Neural progenitor cell (in vitro differentiated cells): ENCODE data around the gene RNF151. TPM values are rescaled to one million over a fixed set of nuclear protein-coding genes. Genes with fewer than 3 reads are reported as not detected.
A peak's percentile ranks its signal among the peaks of the same experiment; 100 is the strongest.

Source experiments
- DNase-seq: peaks from one replicate; pipeline ENCODE4 v3.0.0-alpha.2; 2016; ENCODE audit warnings: low spot score
- H2AFZ ChIP-seq: fragments of 200-600 bp; sonication (generic); replicated peaks from 2 replicates; pipeline ENCODE4 v1.6.1; 2016; ENCODE audit warnings: antibody characterized with exemption
- H3F3A ChIP-seq: fragments of 200-600 bp; sonication (generic); 2 replicates; pipeline ENCODE4 v1.6.1; 2016; ENCODE audit warnings: antibody characterized with exemption, low read depth
- H3K27ac ChIP-seq: fragments of 200-600 bp; sonication (generic); 2 replicates; pipeline ENCODE4 v1.5.1; 2016; ENCODE audit warnings: mild to moderate bottlenecking
- H3K27me3 ChIP-seq: fragments of 200-600 bp; sonication (generic); 2 replicates; pipeline ENCODE4 v1.6.1; 2016; ENCODE audit warnings: mild to moderate bottlenecking, moderate library complexity
- H3K36me3 ChIP-seq: fragments of 200-600 bp; sonication (generic); 2 replicates; pipeline ENCODE4 v1.5.1; 2016
- H3K4me1 ChIP-seq: fragments of 200-600 bp; sonication (generic); 2 replicates; pipeline ENCODE4 v1.6.1; 2016; ENCODE audit warnings: mixed run types
- H3K4me2 ChIP-seq: fragments of 200-600 bp; sonication (generic); 2 replicates; pipeline ENCODE4 v1.6.1; 2016
- H3K4me3 ChIP-seq: fragments of 200-600 bp; sonication (generic); 2 replicates; pipeline ENCODE4 v1.5.1; 2016
- H3K79me2 ChIP-seq: fragments of 200-600 bp; sonication (generic); 2 replicates; pipeline ENCODE4 v1.6.1; 2016; ENCODE audit warnings: low read depth
- H3K9ac ChIP-seq: fragments of 200-600 bp; sonication (generic); 2 replicates; pipeline ENCODE4 v1.6.1; 2016
- H3K9me3 ChIP-seq: fragments of 200-600 bp; sonication (generic); 2 replicates; pipeline ENCODE4 v1.5.1; 2016; ENCODE audit warnings: low read depth
- H4K20me1 ChIP-seq: fragments of 200-600 bp; sonication (generic); 2 replicates; pipeline ENCODE4 v1.6.1; 2016; ENCODE audit warnings: low read depth
- H3K27ac Mint-ChIP-seq: 3 replicates; pipeline ENCODE4 v1.8.0; 2021; ENCODE audit warnings: mixed read lengths
- H3K27me3 Mint-ChIP-seq: 2 replicates; pipeline ENCODE4 v1.8.0; 2022; ENCODE audit warnings: low read depth, mild to moderate bottlenecking, inconsistent platforms, moderate library complexity, mixed read lengths; ENCODE audit not compliant: insufficient read depth
- H3K36me3 Mint-ChIP-seq: 3 replicates; pipeline ENCODE4 v1.8.0; 2021; ENCODE audit warnings: mixed read lengths
- H3K4me1 Mint-ChIP-seq: 3 replicates; pipeline ENCODE4 v1.8.0; 2021; ENCODE audit warnings: mixed read lengths
- H3K4me3 Mint-ChIP-seq: 3 replicates; pipeline ENCODE4 v1.8.0; 2021; ENCODE audit warnings: mild to moderate bottlenecking, moderate library complexity, mixed read lengths
- H3K9me3 Mint-ChIP-seq: 3 replicates; pipeline ENCODE4 v1.8.0; 2020; ENCODE audit warnings: mixed read lengths
- CTCF ChIP-seq: fragments of 200-600 bp; sonication (generic); IDR thresholded peaks from 2 replicates; pipeline ENCODE4 v1.5.1; 2017; ENCODE audit warnings: antibody characterized with exemption, mild to moderate bottlenecking
- EZH2 ChIP-seq: fragments of 200-600 bp; sonication (generic); IDR thresholded peaks from 2 replicates; pipeline ENCODE4 v1.6.1; 2017; ENCODE audit warnings: antibody characterized with exemption, mild to moderate bottlenecking, moderate library complexity
- EZH2phosphoT487 ChIP-seq: fragments of 200-600 bp; sonication (generic); IDR thresholded peaks from 2 replicates; pipeline ENCODE4 v1.6.1; 2017; ENCODE audit warnings: antibody characterized with exemption
- total RNA-seq: library from RNA; depleted of rRNA; stranded (reverse); fragments of >200 nt; gene quantifications from 2 replicates; pipeline ENCODE4 v1.2.3, GENCODE V29; 2015; ENCODE audit warnings: low replicate concordance

Gene RNF151
- total RNA-seq, 1 donor from 2014 or later: not detected

GRCh38 chr16:1926271-1926670, 40.4 kb upstream of the RNF151 start:
- peaks cover 21% of the 10 kb centered on the region for H3K27me3 Mint-ChIP-seq

GRCh38 chr16:1929105-1929504, 37.6 kb upstream of the RNF151 start:
- H3K4me3 ChIP-seq: peak overlapping the region; percentile 54
- Mint-ChIP-seq H3K4me1 (peaks cover 2% of the 10 kb centered on the region), H3K4me3 (peak overlapping the region; percentile 77), H3K36me3 (no peaks in the 10 kb centered on the region), H3K9me3 (no peaks in the 10 kb centered on the region), H3K27ac (no peak overlapping the region), H3K27me3 (peaks cover 11% of the 10 kb centered on the region)
- H3K27ac ChIP-seq: no peak overlapping the region
- TF ChIP-seq CTCF: no peak
- TF ChIP-seq EZH2: no peak
- TF ChIP-seq EZH2phosphoT487: no peak
- no peaks in the 10 kb centered on the region for H3K4me1 ChIP-seq
- no peaks in the 10 kb centered on the region for H3K79me2 ChIP-seq
- H3K9ac ChIP-seq: no peak overlapping the region
- no peaks in the 10 kb centered on the region for H3K9me3 ChIP-seq
- H3K36me3 ChIP-seq: no peaks in the 10 kb centered on the region
- no peaks in the 10 kb centered on the region for H4K20me1 ChIP-seq
- DNase-seq: no peak
- H3K4me2 ChIP-seq: peak overlapping the region; percentile 80
- peak overlapping the region; percentile 87 for H2AFZ ChIP-seq
- H3F3A ChIP-seq: peaks cover 4% of the 10 kb centered on the region
- H3K27me3 ChIP-seq: peaks cover 43% of the 10 kb centered on the region

More at GRCh38 chr16:1926271-1926670, 40.4 kb upstream of the RNF151 start:
- no peak overlapping the region for H3K27ac Mint-ChIP-seq
- H3K79me2 ChIP-seq: no peaks in the 10 kb centered on the region
- H3K4me1 ChIP-seq: no peaks in the 10 kb centered on the region
- no peaks in the 10 kb centered on the region for H3K36me3 ChIP-seq
- H3K4me2 ChIP-seq: no peak overlapping the region
- no peaks in the 10 kb centered on the region for H4K20me1 ChIP-seq
- peaks cover 67% of the 10 kb centered on the region for H3K27me3 ChIP-seq
- peaks cover 4% of the 10 kb centered on the region for H3K4me1 Mint-ChIP-seq
- H2AFZ ChIP-seq: no peak overlapping the region
- H3K9ac ChIP-seq: no peak overlapping the region
- H3K27ac ChIP-seq: no peak overlapping the region
- H3K4me3 Mint-ChIP-seq: no peak overlapping the region
- no peaks in the 10 kb centered on the region for H3K9me3 Mint-ChIP-seq
- H3K4me3 ChIP-seq: no peak overlapping the region
- TF ChIP-seq EZH2: no peak
- no peak for TF ChIP-seq CTCF
- no peak for TF ChIP-seq EZH2phosphoT487
- no peak for DNase-seq
- no peaks in the 10 kb centered on the region for H3K9me3 ChIP-seq
- no peaks in the 10 kb centered on the region for H3K36me3 Mint-ChIP-seq
- peaks cover 7% of the 10 kb centered on the region for H3F3A ChIP-seq

GRCh38 chr16:1929578-1930337, 36.9 kb upstream of the RNF151 start:
- Mint-ChIP-seq H3K9me3 (no peaks in the 10 kb centered on the region), H3K27ac (no peak overlapping the region), H3K4me1 (peaks cover 2% of the 10 kb centered on the region), H3K27me3 (peaks cover 8% of the 10 kb centered on the region), H3K4me3 (no peak overlapping the region), H3K36me3 (no peaks in the 10 kb centered on the region)
- H3K4me3 ChIP-seq: peak overlapping the region; percentile 54
- peak; percentile 92 for DNase-seq
- H3K9ac ChIP-seq: no peak overlapping the region
- TF ChIP-seq EZH2phosphoT487 (no peak), CTCF (peak; percentile 84)
- H3K27ac ChIP-seq: no peak overlapping the region
- no peaks in the 10 kb centered on the region for H3K9me3 ChIP-seq
- H3F3A ChIP-seq: peaks cover 4% of the 10 kb centered on the region
- peaks cover 36% of the 10 kb centered on the region for H3K27me3 ChIP-seq
- no peaks in the 10 kb centered on the region for H4K20me1 ChIP-seq
- peak overlapping the region; percentile 80 for H3K4me2 ChIP-seq
- H3K36me3 ChIP-seq: no peaks in the 10 kb centered on the region
- no peaks in the 10 kb centered on the region for H3K4me1 ChIP-seq
- peak overlapping the region; percentile 87 for H2AFZ ChIP-seq
- no peaks in the 10 kb centered on the region for H3K79me2 ChIP-seq
